Right cardiac atrium (tissue), 5 donors: ENCODE measurements around the gene SKA2. TPM values are rescaled to one million over a fixed set of nuclear protein-coding genes. Genes with fewer than 3 reads are reported as not detected.
"Not testable (repeated sequence)": the region's sequence is repeated elsewhere in the genome, so short reads cannot be mapped to it uniquely, and the experiment has no call there.

Source experiments
- ATAC-seq, 2 donors: fragments of 200-7000 bp; cut with Tn5 transposase; one replicate each; pipeline versions ENCODE4 v1.8.0 to v1.9.1; 2020; ENCODE audit warnings: moderate library complexity in 2 of 2, mild to moderate bottlenecking in 1 of 2
- DNase-seq, 3 donors: peaks; one replicate each; pipeline ENCODE4 v3.0.0-alpha.2; 2020
- H3K27ac ChIP-seq: one replicate; pipeline ENCODE4 v1.5.1; 2013; ENCODE audit warnings: mild to moderate bottlenecking, low read length, control low read depth, moderate library complexity
- H3K27me3 ChIP-seq: one replicate; pipeline ENCODE4 v1.6.1; 2013; ENCODE audit not compliant: control insufficient read depth, insufficient read depth
- H3K4me1 ChIP-seq: one replicate; pipeline ENCODE4 v1.6.1; 2013; ENCODE audit warnings: low read length; ENCODE audit not compliant: control insufficient read depth, insufficient read depth
- H3K4me3 ChIP-seq: one replicate; pipeline ENCODE4 v1.5.1; 2013; ENCODE audit warnings: low read length, control low read depth
- H3K9me3 ChIP-seq: one replicate; pipeline ENCODE4 v1.6.1; 2013; ENCODE audit warnings: low read length; ENCODE audit not compliant: control insufficient read depth
- WGBS: extraction: QIAGEN DNeasy Blood & Tissue Kit; methylation state at CpG from one replicate; pipeline ENCODE4 v1.1.7; 2013; 5-methylcytosine and 5-hydroxymethylcytosine counted together
- intact Hi-C, 4 donors: fragments of 100-400 bp; cut with DNase I; formaldehyde crosslinking; loops; one replicate each; pipeline versions ENCODE4 v1.11.0 to v1.14.0; 2022 to 2023
- polyA plus RNA-seq: library from polyadenylated mRNA; stranded (reverse); fragments of 200-250 nt; gene quantifications from one replicate; pipeline ENCODE4 v1.2.3, GENCODE V29; 2013
- total RNA-seq, 4 donors: library from RNA; stranded (reverse); fragmentation: NEBNext Ultra II Directional; extraction: Animal tissue kit (Norgen Biotek cat#: 25700); gene quantifications; one replicate each; pipeline ENCODE4 v1.2.1, GENCODE V29; 2021
- donor health status: healthy with polysubstance abuse.
- donor health status: DM: no; HTN: yes; CAD: no.
- donor health status: DM: no; HTN: no; CAD: no.
- donor health status: DM: no; HTN: yes; CAD: no; lungs with severe emphysema.
- donor health status: DM: yes; HTN: yes; CAD: no.

SKA2 gene
- total and polyA plus RNA-seq, 5 donors, result 29.9 to 44.5 (median 33.1) TPM

DNA sequence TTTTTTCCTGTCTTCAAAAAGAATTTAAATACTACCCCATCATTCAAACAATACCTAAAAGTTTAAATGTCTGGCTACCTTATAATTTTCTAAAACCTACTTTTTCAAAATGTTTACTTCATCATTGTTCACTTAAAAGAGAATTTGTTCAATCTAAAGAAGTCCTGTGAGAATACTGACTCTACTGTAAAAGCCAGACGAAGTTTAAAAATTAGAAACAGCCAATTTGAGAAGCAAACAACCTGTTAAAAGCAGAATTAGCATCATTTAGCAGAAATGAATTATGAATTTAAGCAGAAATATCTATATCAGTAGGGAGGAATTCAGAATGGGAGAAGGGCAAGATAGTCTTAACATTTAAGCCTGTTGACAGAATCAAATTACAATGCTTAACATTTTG, 2.1 kb downstream of the SKA2 start:
- WGBS, result 46% methylated on average over 1 of the region's 1 CpG
- DNase-seq (no peak), ATAC-seq (no peak)
- Histone ChIP-seq H3K4me1 (no peaks in the 10 kb centered on the region), H3K9me3 (no peaks in the 10 kb centered on the region), H3K27ac (no peak overlapping the region), H3K27me3 (no peaks in the 10 kb centered on the region), H3K4me3 (no peak overlapping the region)
- intact Hi-C loops, result no loop called here

DNA sequence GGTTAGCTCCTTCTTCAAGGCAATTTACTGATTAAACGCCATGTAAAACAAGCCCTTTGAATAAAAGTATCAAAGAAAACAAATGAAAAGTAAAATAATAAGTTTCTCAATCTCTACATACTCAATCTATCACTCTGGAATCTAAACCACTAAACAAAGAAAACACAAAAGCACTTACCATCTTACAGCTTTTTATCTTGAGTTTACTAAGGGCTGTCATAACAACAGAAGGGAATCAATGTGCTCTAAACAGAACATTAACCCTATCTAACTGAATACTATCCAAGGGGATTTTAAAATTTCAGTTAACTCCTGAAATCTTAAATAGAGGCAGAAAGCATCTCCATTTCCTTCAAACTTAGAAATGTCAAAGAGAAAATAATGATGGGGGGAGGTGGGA, 3.4 kb downstream of the SKA2 start:
- intact Hi-C loops, result no loop called here
- 67% methylated on average over 1 of the region's 1 CpG for WGBS

DNA sequence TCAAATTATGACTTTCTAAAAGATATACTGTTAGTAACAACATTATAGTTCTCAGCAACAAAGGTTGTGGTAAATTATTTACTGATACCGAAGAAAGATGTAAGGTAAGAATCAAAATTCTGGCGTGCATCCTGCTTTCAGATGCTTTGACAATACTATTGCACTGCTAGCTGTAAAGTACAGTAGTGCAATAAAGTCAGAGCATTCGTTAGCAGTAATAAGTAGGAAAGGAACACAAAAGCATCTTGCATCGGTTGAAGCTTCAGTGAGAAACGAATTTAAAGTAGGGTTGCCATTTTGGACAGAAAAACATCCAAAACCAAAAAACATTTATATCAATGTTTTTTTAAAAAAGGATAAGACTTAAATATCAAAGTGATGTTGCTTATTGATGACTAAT, 4.0 kb downstream of the SKA2 start:
- Histone ChIP-seq H3K9me3 (no peaks in the 10 kb centered on the region), H3K27ac (no peak overlapping the region), H3K4me3 (no peak overlapping the region), H3K4me1 (no peaks in the 10 kb centered on the region), H3K27me3 (no peaks in the 10 kb centered on the region)
- intact Hi-C loops, result no loop called here
- DNase-seq, result no peak
- 64% methylated on average over 5 of the region's 5 CpGs for WGBS
- no peak for ATAC-seq

More for the DNA sequence above, 3.4 kb downstream of the SKA2 start:
- Histone ChIP-seq H3K9me3 (no peaks in the 10 kb centered on the region), H3K27me3 (no peaks in the 10 kb centered on the region), H3K27ac (no peak overlapping the region), H3K4me3 (no peak overlapping the region), H3K4me1 (no peaks in the 10 kb centered on the region)
- DNase-seq (no peak), ATAC-seq (no peak)

GRCh38 chr17:59149841-59150511, 5.0 kb downstream of the SKA2 start:
- intact Hi-C loops, result no loop called here
- WGBS, result 94% methylated on average over 5 of the region's 5 CpGs

GRCh38 chr17:59149051-59149450, 5.9 kb downstream of the SKA2 start:
- ATAC-seq (no peak), DNase-seq (no peak)
- Histone ChIP-seq H3K27me3 (no peaks in the 10 kb centered on the region), H3K4me3 (no peak overlapping the region), H3K4me1 (no peaks in the 10 kb centered on the region), H3K27ac (no peak overlapping the region), H3K9me3 (no peaks in the 10 kb centered on the region)
- WGBS, result 65% methylated on average over 2 of the region's 2 CpGs
- intact Hi-C loops, result no loop called here

More at GRCh38 chr17:59149841-59150511, 5.0 kb downstream of the SKA2 start:
- H3K4me3 ChIP-seq, result no peak overlapping the region
- ATAC-seq (no peak), DNase-seq (no peak)
- H3K9me3 ChIP-seq, result no peaks in the 10 kb centered on the region
- no peak overlapping the region for H3K27ac ChIP-seq
- H3K4me1 ChIP-seq, result no peaks in the 10 kb centered on the region
- no peaks in the 10 kb centered on the region for H3K27me3 ChIP-seq

- Histone ChIP-seq H3K27me3 (no peaks in the 10 kb centered on the region), H3K4me1 (no peaks in the 10 kb centered on the region), H3K9me3 (no peaks in the 10 kb centered on the region), H3K4me3 (no peak overlapping the region), H3K27ac (no peak overlapping the region)
- intact Hi-C loops, result no loop called here
- 95% methylated on average over 4 of the region's 4 CpGs for WGBS
- no peak for ATAC-seq
- DNase-seq, result no peak
Observed at GRCh38 chr17:59145571-59146096, 9.4 kb downstream of the SKA2 start.

DNA sequence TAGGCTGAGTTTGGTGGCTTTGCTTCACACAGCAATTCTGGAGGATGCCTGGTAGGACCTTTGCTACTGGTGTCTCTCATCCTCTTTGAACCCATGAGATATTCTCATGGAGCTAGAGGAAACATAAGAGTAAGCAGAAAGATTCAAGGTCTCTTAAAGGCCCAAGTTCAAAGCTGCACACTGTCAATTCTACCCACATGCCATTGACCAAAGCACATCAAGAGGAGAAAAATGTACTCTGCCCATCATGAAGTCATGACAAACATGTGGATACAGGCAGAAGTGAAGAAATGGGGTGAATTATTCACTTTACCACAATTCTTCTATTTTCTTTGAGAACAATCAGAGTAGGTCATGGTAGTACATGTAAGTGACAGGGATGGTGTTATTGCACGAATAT, 13.1 kb downstream of the SKA2 start:
- intact Hi-C loops, result no loop called here
- H3K9me3 ChIP-seq, result no peaks in the 10 kb centered on the region
- H3K27ac ChIP-seq, result no peak overlapping the region
- ATAC-seq (no peak), DNase-seq (no peak)
- no peaks in the 10 kb centered on the region for H3K4me1 ChIP-seq
- no peaks in the 10 kb centered on the region for H3K27me3 ChIP-seq
- no peak overlapping the region for H3K4me3 ChIP-seq
- WGBS, result 100% methylated on average over 1 of the region's 1 CpG

DNA sequence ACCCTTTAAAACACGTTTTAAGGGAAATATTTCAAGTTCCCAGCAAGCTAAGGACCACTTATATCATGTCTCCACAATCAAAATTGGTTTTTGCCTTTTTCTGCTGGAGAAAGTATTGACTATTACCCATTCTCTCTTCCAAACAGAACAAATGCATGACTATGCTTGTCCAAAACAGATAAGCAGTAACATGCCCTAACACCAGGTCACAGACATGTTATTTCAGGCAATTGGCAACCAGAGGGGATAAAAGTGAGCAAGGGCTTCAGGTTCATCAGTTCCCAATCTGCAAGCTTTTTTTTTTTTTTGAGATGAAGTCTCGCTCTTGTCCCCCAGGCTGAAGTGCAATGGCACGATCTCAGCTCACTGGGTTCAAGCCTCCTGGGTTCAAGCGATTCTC, 15.0 kb downstream of the SKA2 start:
- WGBS, result 97% methylated on average over 4 of the region's 4 CpGs

GRCh38 chr17:59138339-59138738, 16.6 kb downstream of the SKA2 start:
- intact Hi-C loops, ATAC-seq, H3K4me1 ChIP-seq, H3K27ac ChIP-seq, DNase-seq, H3K4me3 ChIP-seq, H3K9me3 ChIP-seq, H3K27me3 ChIP-seq: not testable (repeated sequence)
- WGBS, result 95% methylated on average over 10 of the region's 10 CpGs

More for the DNA sequence above, 15.0 kb downstream of the SKA2 start:
- Histone ChIP-seq H3K27me3 (no peaks in the 10 kb centered on the region), H3K4me1 (no peaks in the 10 kb centered on the region), H3K4me3 (no peak overlapping the region), H3K9me3 (no peaks in the 10 kb centered on the region), H3K27ac (no peak overlapping the region)
- DNase-seq, result no peak
- no peak for ATAC-seq
- intact Hi-C loops, result no loop called here

DNA sequence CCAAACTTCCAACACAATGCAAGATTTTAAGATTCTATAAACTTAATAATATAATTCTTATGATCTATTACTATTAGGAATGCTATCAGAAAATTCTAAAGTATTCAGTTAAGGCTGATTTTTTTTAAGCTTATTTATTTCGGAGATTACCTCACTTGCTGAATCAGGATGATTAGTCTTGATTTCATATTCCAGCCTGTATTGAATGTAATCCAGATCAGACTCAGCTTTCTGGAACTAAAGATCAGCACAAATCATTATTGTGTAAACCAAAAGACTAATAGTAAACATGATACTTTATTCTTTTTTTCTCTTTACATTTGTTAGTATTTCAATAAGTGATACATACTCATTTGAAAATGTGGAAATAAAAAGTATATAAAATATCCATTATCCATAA, 23.9 kb downstream of the SKA2 start:
- intact Hi-C loops, result no loop called here
- Histone ChIP-seq H3K9me3 (no peaks in the 10 kb centered on the region), H3K27ac (no peak overlapping the region), H3K27me3 (no peaks in the 10 kb centered on the region), H3K4me3 (no peak overlapping the region), H3K4me1 (no peaks in the 10 kb centered on the region)
- no peak for ATAC-seq
- 81% methylated on average over 1 of the region's 1 CpG for WGBS
- DNase-seq, result no peak

- no peak overlapping the region for H3K27ac ChIP-seq
- no peak for DNase-seq
- intact Hi-C loops, result no loop called here
- H3K4me1 ChIP-seq, result no peaks in the 10 kb centered on the region
- H3K4me3 ChIP-seq, result no peak overlapping the region
- 69% methylated on average over 2 of the region's 2 CpGs for WGBS
- no peaks in the 10 kb centered on the region for H3K27me3 ChIP-seq
- no peak for ATAC-seq
- no peaks in the 10 kb centered on the region for H3K9me3 ChIP-seq
Observed at GRCh38 chr17:59129814-59130213, 25.2 kb downstream of the SKA2 start.
